HG02938 (cell line): ENCODE results near the gene ING1.
"Not testable (repeated sequence)": the region's sequence is repeated elsewhere in the genome, so short reads cannot be mapped to it uniquely, and the experiment has no call there.

Experiments used
- ATAC-seq: cut with Tn5 transposase; IDR thresholded peaks from one replicate; pipeline ENCODE4 v1.9.1; 2021; ENCODE audit warnings: mild to moderate bottlenecking, moderate library complexity; ENCODE audit not compliant: unreplicated experiment

Gene ING1

DNA sequence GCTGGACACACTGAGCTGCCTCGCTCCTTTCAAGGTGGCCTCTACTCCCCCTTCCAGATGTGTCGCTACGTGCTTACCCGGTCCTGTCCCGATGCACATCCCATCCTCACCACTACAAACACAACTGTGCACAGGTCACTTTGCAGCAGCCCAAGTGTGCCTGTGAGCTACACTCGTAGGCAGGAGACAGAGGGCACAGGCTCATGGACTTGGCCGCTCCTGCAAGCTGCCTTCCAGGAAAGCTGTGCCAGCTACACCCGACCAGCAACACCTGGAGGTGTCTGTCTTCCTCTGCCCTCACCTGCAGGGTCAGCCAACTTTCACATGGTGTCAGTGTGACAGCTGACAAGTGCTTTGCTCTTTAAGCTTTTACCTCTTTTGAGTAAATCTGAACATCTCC, 23.0 kb upstream of the ING1 start:
- no peak for ATAC-seq

DNA sequence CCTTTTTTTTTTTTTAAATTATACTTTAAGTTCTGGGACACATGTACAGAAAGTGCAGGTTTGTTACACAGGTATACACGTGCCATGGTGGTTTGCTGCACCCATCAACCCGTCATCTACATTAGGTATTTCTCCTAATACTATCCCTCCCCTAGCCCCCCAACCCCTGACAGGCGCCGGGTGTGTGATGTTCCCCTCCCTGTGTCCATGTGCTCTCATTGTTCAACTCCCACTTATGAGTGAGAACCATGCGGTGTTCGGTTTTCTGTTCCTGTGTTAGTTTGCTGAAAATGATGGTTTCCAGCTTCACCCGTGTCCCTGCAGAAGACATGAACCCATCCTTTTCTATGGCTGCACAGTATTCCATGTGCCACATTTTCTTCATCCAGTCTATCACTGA, 17.7 kb upstream of the ING1 start:
- ATAC-seq = not testable (repeated sequence)

DNA sequence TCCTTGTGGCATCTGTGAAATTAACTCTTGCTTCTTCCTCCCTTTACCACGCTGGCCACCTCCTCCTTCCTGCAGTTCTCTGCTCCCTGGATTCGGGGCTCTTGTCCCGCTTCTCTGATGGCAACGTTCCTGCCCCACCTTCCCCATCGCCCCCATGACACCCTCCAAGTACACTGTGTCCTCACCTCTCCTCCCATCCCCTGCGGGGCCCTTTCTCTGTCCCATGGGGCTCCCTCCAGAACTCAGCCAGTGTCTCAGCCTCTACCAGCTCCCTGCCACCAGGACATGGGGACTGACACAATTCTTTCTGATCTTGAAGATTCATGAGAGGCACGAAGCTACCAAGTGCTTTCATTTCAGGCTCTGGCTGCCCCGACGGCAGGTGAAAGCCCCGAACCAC, 16.7 kb upstream of the ING1 start:
- no peak for ATAC-seq

DNA sequence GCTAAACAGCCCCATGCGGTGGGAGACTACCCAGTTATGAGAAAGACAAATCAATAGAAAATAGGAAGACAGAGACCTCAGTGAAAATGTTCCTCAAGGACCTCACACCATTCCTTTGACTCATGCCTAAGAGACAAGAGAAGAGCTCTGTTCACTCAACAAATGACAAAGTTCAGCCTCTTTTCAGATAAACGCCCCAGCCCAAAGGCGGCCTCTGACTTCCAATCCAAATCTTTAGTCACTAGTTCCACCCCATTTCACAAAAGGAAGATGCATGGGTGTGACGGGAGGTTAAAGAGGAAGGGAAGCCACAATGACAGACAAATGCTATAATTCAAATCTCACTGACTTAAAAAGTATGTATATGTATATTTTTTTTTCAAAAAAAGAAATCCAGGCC, 15.7 kb upstream of the ING1 start:
- no peak for ATAC-seq

DNA sequence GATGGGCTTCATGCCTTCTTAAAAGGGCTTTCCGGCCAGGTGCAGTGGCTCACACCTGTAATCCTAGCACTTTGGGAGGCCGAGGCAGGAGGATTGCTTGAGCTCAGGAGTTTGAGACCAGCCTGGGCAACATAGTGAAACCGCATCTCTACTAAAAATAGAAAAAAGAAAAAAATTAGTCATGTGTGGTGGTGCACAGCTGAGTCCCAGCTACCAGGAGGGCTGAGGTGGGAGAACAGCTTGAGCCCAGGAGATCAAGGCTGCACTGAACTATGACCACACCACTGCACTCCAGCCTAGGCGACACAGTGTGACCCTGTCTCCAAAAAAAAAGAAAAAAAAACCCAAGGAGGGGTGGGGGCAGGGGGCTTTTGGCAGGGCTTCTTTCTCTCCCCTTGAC, 14.8 kb upstream of the ING1 start:
- no peak for ATAC-seq

DNA sequence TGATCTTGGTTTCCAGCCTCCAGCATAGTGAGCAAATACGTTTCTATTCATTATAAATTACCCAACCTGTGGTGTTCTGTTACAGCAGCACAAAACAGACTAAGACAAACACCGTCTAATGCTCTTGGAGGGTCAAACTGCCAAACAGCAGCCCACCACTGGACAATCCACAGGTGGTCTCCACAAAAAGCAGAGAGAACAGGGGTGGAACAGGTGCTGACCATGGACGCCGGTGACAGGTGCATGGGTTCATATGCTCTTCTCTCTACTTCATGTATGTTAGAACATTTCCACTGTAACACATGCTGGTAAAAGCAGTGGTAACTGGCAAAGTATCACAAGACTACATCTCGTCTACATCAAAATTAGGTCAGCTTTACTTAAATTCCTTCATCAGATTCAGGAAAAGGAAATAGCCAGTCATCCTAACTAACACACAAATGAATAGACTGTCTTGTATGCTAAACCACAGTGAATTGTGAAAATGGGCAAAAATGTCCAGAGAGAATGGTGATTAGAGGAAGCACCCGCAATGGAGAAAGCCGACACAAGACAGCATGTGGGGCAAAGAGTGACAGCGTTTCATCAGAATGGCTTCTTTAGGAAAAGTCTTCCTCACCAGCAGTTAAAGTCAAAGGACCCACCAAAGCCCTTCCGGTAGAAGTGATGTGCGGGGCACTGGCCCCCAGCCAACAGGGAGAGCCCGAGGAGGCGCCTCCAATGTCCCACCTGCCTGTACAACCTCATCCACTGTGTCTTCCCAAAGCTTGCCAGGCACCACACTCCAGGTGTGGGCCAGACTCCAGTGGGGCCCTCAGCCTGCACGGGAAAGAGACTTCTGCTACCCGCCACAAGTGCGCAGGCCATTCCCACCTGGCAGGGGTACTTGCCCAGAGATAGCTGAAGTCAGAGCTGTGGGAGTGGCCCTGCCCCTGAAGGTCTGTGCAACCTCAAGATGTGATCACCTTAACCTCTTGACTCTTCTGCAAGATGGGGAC, 14.1 kb upstream of the ING1 start:
- no peak for ATAC-seq

DNA sequence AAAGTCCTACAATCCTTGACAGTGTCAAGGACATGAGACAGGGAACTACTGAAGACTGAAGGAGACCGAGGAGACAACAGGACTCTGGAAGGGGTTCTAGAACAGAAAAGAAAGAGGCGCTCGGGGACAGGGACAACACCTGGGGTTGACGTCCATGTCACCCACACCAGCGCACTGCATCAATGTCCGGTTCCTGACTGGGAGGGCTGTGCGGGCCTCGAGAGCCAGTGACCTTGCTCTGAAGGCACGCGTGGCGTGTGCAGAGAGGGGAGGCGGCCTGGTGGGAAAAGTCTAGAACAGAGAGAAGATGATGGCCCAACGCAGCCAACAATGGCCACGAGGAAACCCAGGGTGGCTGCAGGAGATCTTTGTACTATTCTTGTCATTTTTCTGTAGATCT, 13.3 kb upstream of the ING1 start:
- no peak for ATAC-seq

DNA sequence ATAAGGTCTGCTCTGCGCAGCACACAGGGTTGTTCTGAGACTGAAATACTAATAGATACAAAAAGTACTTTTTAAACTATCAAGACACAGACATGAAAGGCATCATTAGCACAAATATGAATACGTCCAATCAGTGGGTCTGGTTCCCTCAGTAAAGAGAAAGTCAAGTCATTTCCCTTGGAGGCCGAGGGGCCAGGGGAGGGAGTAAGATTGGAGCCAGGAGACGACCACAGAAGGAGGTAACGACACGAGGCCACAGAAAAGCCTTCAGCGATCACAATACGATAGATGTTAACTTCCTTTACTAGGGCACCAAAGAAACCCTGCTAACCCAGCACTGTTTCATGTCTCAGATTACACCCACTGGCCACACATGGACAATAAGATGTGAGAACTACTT, 12.9 kb upstream of the ING1 start:
- no peak for ATAC-seq

DNA sequence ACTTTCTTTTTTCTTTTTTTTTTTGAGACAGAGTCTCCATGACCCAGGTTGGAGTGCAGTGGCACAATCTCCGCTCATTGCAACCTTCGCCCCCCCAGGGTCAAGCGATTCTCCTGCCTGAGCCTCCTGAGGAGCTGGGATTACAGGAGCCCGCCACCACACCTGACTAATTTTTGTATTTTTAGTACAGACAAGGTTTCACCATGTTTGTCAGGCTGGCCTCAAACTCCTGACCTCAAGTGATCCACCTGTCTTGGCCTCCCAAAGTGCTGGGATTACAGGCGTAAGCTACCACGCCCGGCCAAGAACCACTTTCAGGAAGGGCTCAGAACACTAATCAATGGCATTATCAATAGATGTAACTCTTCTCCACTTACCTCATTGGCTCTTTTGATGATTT, 12.4 kb upstream of the ING1 start:
- not testable (repeated sequence) for ATAC-seq

DNA sequence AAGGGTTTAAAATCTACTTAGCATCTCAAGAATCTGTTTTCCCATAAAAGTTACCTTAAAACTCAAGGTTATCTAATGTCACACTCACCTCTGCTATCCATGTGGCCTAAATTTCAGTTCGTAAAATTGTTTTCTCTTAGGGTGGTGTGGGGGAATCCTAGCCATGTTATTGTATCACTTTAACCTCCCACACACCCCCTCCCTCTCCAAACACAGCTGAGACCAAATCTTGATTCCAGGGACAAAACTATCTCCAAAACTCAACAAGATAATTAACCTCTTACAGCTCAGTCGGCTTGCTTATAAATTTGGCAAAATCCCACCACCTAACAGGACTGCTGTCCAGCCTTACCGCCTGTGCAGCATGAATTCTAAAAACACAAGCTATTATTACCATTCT, 11.4 kb upstream of the ING1 start:
- no peak for ATAC-seq

DNA sequence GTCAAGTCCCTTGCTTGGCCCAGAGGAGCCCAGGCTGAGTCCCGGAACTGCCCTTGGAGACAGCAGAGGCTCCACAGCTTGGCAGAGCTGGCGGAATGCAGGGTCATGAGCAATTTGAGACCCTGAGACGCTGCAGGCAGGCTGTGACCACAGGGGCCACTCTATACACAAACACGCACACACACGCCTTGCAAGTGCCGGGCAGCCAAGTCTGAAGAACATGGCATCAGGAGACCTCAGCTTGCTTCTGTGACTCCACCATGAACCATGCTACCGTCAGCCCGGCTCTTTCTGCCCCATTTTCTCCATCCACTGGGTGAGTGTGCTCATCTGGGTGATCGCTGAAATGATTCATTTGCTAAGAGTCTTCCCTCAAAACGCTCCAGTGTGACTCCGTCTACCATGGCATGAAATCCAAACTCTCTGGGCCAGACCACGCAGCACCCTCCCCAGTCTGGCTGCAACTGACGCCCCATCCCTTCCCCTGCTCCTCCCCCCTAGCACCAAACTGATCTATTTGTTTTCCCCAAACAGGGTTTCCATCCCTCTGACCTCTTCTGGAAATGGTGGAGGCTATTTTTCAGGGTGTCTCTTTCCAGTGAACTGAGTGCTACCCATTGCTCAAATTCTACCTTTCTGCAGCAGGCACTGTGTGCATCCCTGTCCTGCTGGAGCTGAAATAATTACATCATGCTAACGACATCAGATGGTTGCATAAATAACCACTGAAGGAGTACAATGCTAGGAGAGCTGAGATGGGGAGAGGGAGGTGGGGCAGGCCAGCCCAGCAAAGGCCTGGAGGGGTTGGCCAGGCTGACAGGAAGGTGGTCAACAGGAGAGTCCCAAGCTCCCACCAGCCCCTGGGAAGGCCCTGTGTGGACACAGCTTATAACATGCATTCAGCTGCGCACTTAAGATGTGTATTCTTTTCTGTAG, 10.6 kb upstream of the ING1 start:
- ATAC-seq = no peak

DNA sequence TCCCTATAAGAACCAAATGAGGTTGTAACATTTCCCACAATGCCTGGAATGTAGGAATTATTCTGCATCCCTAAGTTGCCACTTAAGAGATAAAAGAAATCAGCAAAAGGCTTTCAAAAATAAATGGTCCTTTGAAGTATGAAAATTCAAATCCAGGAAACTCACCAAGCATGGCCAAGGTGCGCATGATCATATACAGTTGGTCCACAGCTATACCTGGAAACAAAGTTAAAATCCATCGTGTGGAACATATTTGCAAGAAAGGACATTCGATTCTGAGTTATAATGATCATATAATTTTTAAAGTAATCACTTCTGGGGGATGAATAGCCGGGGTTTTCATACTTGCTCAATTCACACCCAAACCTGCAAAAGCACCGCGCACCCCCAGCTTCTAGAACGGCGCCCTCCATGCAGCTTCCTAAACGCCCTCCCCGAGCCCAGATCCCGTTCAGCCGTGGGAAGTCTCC, 8.1 kb upstream of the ING1 start:
- no peak for ATAC-seq

DNA sequence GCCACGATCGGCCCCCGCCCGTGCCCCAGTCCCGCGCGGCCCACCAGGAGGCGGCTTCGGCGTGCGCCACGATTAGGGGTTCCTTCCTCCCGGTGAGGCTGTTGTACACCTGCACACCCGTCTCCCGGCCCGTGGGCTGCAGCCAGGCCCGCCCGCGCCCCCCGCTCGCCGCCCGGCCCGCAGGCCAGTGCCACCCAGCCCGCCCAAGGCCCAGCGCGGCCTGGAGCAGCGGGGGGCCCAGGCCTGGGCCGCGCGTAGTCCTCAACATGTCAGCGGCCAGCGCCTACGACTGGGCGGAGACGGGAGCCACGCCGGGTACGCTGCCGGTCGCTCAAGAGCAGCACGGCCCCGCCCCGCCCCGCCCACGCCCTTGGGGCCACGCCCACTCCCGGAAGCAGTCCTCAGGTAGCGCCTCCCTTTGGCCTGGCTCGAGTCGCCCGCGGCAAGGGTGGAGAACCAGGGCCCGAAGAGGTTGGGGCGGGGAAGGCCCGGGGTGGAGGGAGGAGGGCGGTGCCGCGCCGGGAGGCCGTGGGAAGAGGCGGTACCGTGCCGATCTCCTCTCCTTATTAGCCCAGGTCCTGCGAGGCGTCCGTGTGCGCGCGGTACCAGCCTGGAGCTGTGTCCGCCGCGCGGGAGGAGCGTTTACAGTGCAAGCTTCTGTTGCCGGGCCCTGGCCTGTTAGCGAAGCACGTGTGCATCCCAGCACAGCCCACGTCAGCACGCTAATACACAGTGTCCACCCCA, 7.5 kb upstream of the ING1 start, which contains the start of gene CARS2:
TSS of gene CARS2 (minus strand) at position 291 of the 744 bp plus-strand sequence. CDS start at position 268, 23 bp downstream.
- peak; percentile 90 for ATAC-seq

DNA sequence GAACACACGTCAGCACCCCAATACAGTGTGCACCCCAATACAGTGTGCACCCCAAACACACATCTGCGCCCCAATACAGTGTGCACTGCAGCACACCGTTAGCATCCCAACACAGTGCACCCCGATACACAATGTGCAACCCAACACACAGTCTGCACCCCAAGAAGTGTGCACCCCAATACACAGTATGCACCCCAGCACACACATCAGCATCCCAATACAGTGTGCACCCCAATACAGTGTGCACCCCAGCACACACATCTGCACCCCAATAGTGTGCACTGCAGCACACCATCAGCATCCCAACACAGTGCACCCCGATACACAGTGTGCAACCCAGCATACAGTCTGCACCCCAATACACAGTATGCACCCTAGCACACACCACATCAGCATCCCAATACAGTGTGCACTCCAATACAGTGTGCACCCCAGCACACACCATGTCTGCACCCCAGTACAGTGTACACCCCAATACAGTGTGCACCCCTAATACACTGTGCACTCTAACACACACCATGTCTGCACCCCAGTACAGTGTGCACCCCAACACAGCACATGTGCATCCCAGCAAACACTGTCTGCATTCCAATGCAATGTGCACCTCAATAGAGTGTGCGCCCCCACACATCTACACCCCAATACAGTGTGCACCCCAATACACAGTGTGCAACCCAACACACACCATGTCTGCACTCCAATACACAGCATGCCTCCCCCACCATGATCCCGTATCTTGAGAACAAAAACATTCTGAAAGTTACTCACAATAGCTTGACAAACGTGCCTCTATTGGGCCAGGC, 6.7 kb upstream of the ING1 start:
- peak; percentile 1 for ATAC-seq

DNA sequence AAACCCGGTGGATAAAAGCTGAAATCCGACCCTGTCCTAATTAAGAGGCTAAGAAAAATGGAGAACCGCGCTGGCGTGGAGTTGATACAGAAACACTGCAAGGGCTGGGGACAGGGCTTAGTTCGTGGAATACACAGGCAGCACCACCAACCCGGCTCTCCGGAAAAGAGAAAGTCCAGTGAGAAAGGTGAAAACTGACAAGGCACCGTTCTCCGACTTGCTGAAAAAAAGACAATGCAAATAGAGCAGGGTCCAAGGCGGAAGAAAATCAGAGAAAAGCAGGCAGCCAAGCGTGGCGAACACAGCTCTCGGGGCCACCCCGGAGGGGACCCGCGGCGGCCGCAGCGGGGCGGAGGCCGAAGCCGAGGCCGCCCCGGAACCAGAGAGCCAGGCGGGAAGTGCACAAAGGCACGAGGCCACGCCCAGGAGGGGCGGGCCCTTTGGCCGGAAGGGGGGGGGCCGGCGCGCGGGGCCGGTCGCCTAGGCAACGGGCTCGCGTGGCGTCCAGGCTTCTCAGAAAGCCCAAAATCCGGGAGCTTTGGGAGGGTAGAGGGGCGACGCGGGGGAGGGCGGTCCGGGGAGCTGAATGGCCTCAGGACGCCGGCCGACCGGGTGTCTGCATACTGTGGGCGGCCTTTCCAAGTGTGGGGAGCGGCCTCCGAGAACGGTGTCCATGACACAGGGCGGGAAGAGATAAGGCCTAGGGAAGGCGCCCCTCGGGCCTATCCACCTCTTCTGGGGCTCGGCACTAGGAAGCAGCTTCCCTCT, 1.2 kb upstream of the ING1 start:
- peak; percentile 22 for ATAC-seq

DNA sequence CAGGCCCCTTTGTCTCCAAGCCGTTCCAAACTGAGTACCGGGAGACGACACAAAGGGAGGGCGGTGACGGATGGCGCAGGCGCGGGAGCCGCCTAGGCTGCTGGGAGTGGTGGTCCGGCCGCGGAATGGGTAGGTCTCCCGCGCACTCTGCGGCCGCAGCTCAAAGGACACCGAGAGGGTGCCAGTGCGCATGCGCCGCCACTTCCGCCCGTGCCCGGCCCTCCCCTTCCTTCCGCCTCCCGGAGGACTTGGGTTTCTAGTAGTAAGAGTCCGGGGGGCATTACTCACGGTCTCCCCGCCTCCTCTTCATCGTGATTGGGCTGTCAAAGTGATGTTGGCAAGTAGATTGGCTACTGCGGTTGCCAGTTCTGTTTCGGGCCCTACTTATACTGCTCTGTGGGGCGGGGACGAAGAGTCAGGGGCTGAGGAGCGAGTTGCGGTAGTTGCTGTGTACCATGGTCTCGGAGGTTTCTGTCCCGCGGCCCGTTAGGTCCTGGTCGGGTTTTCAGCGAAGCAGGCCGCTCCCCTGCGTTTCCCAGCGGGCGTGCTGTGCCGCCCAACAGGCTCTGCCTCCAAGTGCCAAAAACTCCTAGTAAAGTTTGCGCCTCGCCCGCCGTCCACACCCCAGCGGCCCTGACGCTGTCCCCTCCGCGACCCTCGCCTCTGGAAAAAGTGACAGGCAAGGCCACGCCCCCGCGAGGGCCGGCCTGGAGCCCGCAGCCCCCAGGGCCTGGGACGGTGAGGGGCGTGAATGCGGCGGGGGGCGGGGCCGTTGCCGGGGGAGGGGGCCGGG, 455 bp upstream of the ING1 start:
- ATAC-seq = peak; percentile 48

DNA sequence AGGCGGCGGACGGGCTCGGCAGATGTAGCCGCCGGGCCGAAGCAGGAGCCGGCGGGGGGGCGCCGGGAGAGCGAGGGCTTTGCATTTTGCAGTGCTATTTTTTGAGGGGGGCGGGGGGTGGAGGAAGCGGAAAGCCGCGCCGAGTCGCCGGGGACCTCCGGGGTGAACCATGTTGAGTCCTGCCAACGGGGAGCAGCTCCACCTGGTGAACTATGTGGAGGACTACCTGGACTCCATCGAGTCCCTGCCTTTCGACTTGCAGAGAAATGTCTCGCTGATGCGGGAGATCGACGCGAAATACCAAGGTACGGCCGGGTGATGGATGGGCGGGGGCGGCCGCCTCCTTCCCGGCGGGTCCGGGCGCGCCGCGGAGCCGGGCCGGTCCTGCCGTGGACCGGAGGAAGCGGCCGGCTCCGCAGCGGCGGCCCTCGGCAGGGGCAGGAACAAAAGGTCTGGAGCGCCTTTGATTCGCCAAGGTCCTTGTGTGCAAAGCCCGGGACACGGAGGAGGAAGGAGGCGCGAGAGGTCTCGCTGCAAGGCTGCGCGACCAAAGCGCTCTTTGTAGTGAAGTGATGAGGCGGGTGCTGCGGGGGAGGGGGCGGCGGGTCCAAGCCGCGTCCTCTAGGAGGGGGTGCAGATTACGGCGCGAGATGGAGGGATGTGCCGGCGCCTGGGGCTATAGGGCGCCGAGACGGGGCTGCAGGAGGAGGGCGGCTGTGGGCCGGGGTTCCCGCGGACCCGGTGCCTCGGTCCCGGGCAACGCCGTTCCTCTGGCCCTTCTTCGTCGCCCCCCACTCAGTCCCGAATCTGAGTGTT, 689 bp downstream of the ING1 start:
- no peak for ATAC-seq
